NCI-H2171 (cell line): ENCODE results near the gene PLPP1.
"Not testable (repeated sequence)": the region's sequence is repeated elsewhere in the genome, so short reads cannot be mapped to it uniquely, and the experiment has no call there.

ENCODE experiments used
- DNase-seq: peaks from one replicate; lab custom pipeline; 2025; lab: John Stamatoyannopoulos, UW

Gene PLPP1

GRCh38 chr5:55544341-55544740 lies 9.6 kb upstream of the PLPP1 start:
- no peak for DNase-seq

- DNase-seq: no peak
Measured at GRCh38 chr5:55541056-55541635, 6.4 kb upstream of the PLPP1 start.

GRCh38 chr5:55540525-55540924 lies 5.8 kb upstream of the PLPP1 start:
- DNase-seq: no peak

GRCh38 chr5:55540024-55540423 lies 5.3 kb upstream of the PLPP1 start:
- DNase-seq: no peak

GRCh38 chr5:55538661-55539060 lies 3.9 kb upstream of the PLPP1 start:
- DNase-seq: no peak

GRCh38 chr5:55537315-55537714 lies 2.6 kb upstream of the PLPP1 start:
- DNase-seq: not testable (repeated sequence)

GRCh38 chr5:55535199-55535905 lies 588 bp upstream of the PLPP1 start:
- DNase-seq: no peak

- DNase-seq: peak; percentile 76
Measured at GRCh38 chr5:55533521-55534435, 986 bp downstream of the PLPP1 start.

- no peak for DNase-seq
Measured at GRCh38 chr5:55530669-55531068, 4.1 kb downstream of the PLPP1 start.

GRCh38 chr5:55524816-55525215 lies 9.9 kb downstream of the PLPP1 start:
- DNase-seq: no peak

- DNase-seq: no peak
Measured at GRCh38 chr5:55523293-55523692, 11.5 kb downstream of the PLPP1 start.

- DNase-seq: no peak
Measured at GRCh38 chr5:55521881-55522280, 12.9 kb downstream of the PLPP1 start.

GRCh38 chr5:55520117-55520839 lies 14.5 kb downstream of the PLPP1 start:
- DNase-seq: no peak

- no peak for DNase-seq
Measured at GRCh38 chr5:55518831-55519390, 15.9 kb downstream of the PLPP1 start.

GRCh38 chr5:55517804-55518203 lies 17.0 kb downstream of the PLPP1 start:
- DNase-seq: no peak

- DNase-seq: no peak
Measured at GRCh38 chr5:55511010-55511409, 23.8 kb downstream of the PLPP1 start.

- DNase-seq: no peak
Measured at GRCh38 chr5:55510523-55510880, 24.3 kb downstream of the PLPP1 start.

- DNase-seq: no peak
Measured at GRCh38 chr5:55509796-55510522, 24.8 kb downstream of the PLPP1 start.

GRCh38 chr5:55509097-55509496 lies 25.7 kb downstream of the PLPP1 start:
- no peak for DNase-seq

GRCh38 chr5:55507574-55507973 lies 27.2 kb downstream of the PLPP1 start:
- no peak for DNase-seq

- DNase-seq: not testable (repeated sequence)
Measured at GRCh38 chr5:55505711-55506110, 29.1 kb downstream of the PLPP1 start.
